ENCODE data around the gene BLVRB. TPM values are rescaled to one million over a fixed set of nuclear protein-coding genes. Genes with fewer than 3 reads are reported as not detected.

BLVRB gene
- total and polyA plus RNA-seq, 9 of the 15 experiments (the other 6 are each of a cell fraction or from before 2014, with no cell fraction given): 81.1 to 749 (median 331) TPM

DNA sequence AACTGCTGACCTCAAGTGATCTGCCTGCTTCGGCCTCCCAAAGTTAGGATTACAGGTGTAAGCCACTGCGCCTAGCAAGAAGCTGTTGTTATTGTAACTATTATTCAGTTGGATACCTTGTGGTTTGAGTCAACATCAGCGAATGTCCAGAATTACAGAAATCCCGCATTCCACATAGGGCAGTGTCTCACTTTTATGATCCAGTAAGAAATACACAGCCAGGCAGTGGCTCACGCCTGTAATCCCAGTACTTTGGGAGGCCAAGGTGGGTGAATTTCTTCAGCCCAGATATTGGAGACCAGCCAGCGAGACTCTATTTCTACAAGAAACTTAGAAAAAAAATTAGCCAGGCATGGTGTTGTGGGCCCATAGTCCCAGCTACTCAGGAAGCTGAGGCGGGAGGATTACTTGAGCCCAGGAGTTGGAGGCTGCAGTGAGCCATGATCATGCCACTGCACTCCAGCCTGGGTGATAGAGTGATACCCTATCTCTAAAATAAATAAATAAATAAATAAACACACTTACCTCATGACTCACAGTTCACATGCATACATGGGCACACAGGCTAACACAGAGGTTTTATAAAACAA is 45.1 kb upstream of the BLVRB start:
- FAIRE-seq: peak; percentile 74
- Histone ChIP-seq H3K9me1 (ENCODE audit: control insufficient read depth, insufficient read depth, low read length) (no peaks in the 10 kb centered on the region), H3K27ac (ENCODE audit: extremely low read depth, low read depth, low read length) (no peak overlapping the region), H3K27me3 (ENCODE audit: control insufficient read depth in 2 of 2, insufficient read depth in 2 of 2, low read length in 2 of 2) (peaks cover 0 to 8% of the 10 kb centered on the region in 2 experiments; a peak in 2 of 5 replicates), H3K9me3 (replicated peaks; ENCODE audit: control insufficient read depth, insufficient read depth, low read depth, low read length) (no peaks in the 10 kb centered on the region), H3K9ac (ENCODE audit: insufficient read depth in 1 of 2, low read depth in 2 of 2, low read length in 2 of 2) (no peak overlapping the region), H3K4me2 (ENCODE audit: insufficient read depth, low read length) (no peak overlapping the region), H4K20me1 (replicated peaks; ENCODE audit: control insufficient read depth, insufficient read depth, low read length) (no peaks in the 10 kb centered on the region), H3K79me2 (ENCODE audit: control insufficient read depth, insufficient read depth, low read length) (no peaks in the 10 kb centered on the region), H3K4me3 (no peak overlapping the region), H3K36me3 (ENCODE audit: control insufficient read depth, insufficient read depth, low read length) (no peaks in the 10 kb centered on the region), H3K4me1 (replicated peaks in 1 of 2; ENCODE audit: control insufficient read depth in 2 of 2, insufficient read depth in 2 of 2, low read length in 2 of 2) (peaks cover 6 to 16% of the 10 kb centered on the region in 2 experiments; a peak in 3 of 5 replicates), H2AFZ (ENCODE audit: low read depth, low read length) (no peak overlapping the region)
- no peak for ATAC-seq
- no peak for TF ChIP-seq PTBP1 (IDR thresholded peaks at IDR 0.05; ENCODE audit: low read depth, low read length)
- no peak for TF ChIP-seq FOXP1 (CRISPR knock-in tag; IDR thresholded peaks at IDR 0.05)
- TF ChIP-seq ELF4 (CRISPR knock-in tag; IDR thresholded peaks at IDR 0.05): no peak
- TF ChIP-seq HDAC8 (tag; IDR thresholded peaks at IDR 0.05): no peak
- TF ChIP-seq, protein P1, sequence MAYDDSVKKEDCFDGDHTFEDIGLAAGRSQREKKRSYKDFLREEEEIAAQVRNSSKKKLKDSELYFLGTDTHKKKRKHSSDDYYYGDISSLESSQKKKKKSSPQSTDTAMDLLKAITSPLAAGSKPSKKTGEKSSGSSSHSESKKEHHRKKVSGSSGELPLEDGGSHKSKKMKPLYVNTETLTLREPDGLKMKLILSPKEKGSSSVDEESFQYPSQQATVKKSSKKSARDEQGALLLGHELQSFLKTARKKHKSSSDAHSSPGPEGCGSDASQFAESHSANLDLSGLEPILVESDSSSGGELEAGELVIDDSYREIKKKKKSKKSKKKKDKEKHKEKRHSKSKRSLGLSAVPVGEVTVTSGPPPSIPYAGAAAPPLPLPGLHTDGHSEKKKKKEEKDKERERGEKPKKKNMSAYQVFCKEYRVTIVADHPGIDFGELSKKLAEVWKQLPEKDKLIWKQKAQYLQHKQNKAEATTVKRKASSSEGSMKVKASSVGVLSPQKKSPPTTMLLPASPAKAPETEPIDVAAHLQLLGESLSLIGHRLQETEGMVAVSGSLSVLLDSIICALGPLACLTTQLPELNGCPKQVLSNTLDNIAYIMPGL (CRISPR knock-in tag; IDR thresholded peaks at IDR 0.05): no peak
- TF ChIP-seq, protein P2, sequence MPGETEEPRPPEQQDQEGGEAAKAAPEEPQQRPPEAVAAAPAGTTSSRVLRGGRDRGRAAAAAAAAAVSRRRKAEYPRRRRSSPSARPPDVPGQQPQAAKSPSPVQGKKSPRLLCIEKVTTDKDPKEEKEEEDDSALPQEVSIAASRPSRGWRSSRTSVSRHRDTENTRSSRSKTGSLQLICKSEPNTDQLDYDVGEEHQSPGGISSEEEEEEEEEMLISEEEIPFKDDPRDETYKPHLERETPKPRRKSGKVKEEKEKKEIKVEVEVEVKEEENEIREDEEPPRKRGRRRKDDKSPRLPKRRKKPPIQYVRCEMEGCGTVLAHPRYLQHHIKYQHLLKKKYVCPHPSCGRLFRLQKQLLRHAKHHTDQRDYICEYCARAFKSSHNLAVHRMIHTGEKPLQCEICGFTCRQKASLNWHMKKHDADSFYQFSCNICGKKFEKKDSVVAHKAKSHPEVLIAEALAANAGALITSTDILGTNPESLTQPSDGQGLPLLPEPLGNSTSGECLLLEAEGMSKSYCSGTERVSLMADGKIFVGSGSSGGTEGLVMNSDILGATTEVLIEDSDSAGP (CRISPR knock-in tag; IDR thresholded peaks at IDR 0.05): no peak
- TF ChIP-seq FOXA1 (IDR thresholded peaks at IDR 0.05; ENCODE audit: borderline replicate concordance): no peak
- TF ChIP-seq KDM2B (CRISPR knock-in tag; IDR thresholded peaks at IDR 0.05): no peak
- no peak for TF ChIP-seq ESRRA (IDR thresholded peaks at IDR 0.05; ENCODE audit: borderline replicate concordance, low read depth)
- DNase-seq (ENCODE audit: extremely low read depth in 1 of 4, low spot score in 3 of 4): no peak
- in situ Hi-C loops (cut with MboI) (no loop called here), intact Hi-C loops (cut with micrococcal nuclease) (no loop called here)
- BruUV-seq (replicated peaks): no TSS peak
- POLR2A ChIA-PET: interaction anchor here (1.2 to 1.3 kb wide), 2 partner anchors 10 to 13 kb away, joined by 4 to 6 read pairs; no protein-coding TSS in a partner anchor
- CTCF ChIA-PET (ENCODE audit: low intra/inter-chr PET ratio): no interaction called here
- WGBS (ENCODE audit: insufficient coverage, low coverage, missing lambda C conversion rate): 70% methylated on average over 7 of the region's 7 CpGs

Data from K562 (cell line).